PC-3 (cell line): ENCODE results near the gene PTPRS. TPM values are rescaled to one million over a fixed set of nuclear protein-coding genes. Genes with fewer than 3 reads are reported as not detected.
"Not testable (repeated sequence)": the region's sequence is repeated elsewhere in the genome, so short reads cannot be mapped to it uniquely, and the experiment has no call there.

Experiments
- ATAC-seq: fragments of 200-7000 bp; cut with Tn5 transposase; 2 replicates; pipeline ENCODE4 v1.9.1; 2020; ENCODE audit warnings: mild to moderate bottlenecking, moderate library complexity
- BruUV-seq: library from RNA; stranded (reverse); fragments of 400-500 nt; replicated peaks from 2 replicates; lab custom pipeline; 2021; lab: Mats Ljungman, UMichigan
- CTCF ChIA-PET: fragments of 300-600 bp; sonication (Branson Sonifier 250); formaldehyde crosslinking; loops from one replicate; lab custom pipeline; 2022; ENCODE audit warnings: antibody characterized with exemption; lab: Charles Lee
- POLR2A ChIA-PET: fragments of 300-600 bp; sonication (Branson Sonifier 250); formaldehyde crosslinking; loops from one replicate; lab custom pipeline; 2022; ENCODE audit warnings: antibody characterized with exemption; ENCODE audit not compliant: unreplicated experiment; lab: Charles Lee
- DNase-seq: peaks from one replicate; pipeline ENCODE4 v3.0.0-alpha.2; 2015
- H2AFZ ChIP-seq: fragments of 300-600 bp; sonication (generic); 2 replicates; pipeline ENCODE4 v1.6.0; 2016; ENCODE audit warnings: antibody characterized with exemption, low read length
- H3F3A ChIP-seq: fragments of 300-600 bp; sonication (generic); one replicate; pipeline ENCODE4 v1.6.0; 2017; ENCODE audit warnings: antibody characterized with exemption, low read length, control low read depth, mild to moderate bottlenecking; ENCODE audit not compliant: unreplicated experiment
- H3K27ac ChIP-seq: fragments of 300-600 bp; sonication (generic); 2 replicates; pipeline ENCODE4 v1.5.1; 2016; ENCODE audit warnings: mild to moderate bottlenecking, low read length
- H3K27me3 ChIP-seq: fragments of 300-600 bp; sonication (generic); 2 replicates; pipeline ENCODE4 v1.6.1; 2016; ENCODE audit warnings: low read length, mixed read lengths
- H3K36me3 ChIP-seq: fragments of 300-600 bp; sonication (generic); 2 replicates; pipeline ENCODE4 v1.6.1; 2016; ENCODE audit warnings: low read depth, mixed run types, low read length, mixed read lengths
- H3K4me1 ChIP-seq: fragments of 300-600 bp; sonication (generic); 2 replicates; pipeline ENCODE4 v1.5.1; 2016; ENCODE audit warnings: low read length; ENCODE audit not compliant: insufficient read depth
- H3K4me2 ChIP-seq: fragments of 300-600 bp; sonication (generic); 2 replicates; pipeline ENCODE4 v1.6.0; 2016; ENCODE audit warnings: low read length
- H3K4me3 ChIP-seq: fragments of 300-600 bp; sonication (generic); 2 replicates; pipeline ENCODE4 v1.5.1; 2016; ENCODE audit warnings: mild to moderate bottlenecking, low read length, mixed read lengths
- H3K79me2 ChIP-seq: fragments of 300-600 bp; sonication (generic); 2 replicates; pipeline ENCODE4 v1.6.1; 2017; ENCODE audit warnings: low read length, mixed read lengths
- H3K9ac ChIP-seq: fragments of 300-600 bp; sonication (generic); 2 replicates; pipeline ENCODE4 v1.6.0; 2016; ENCODE audit warnings: mild to moderate bottlenecking, low read length
- H3K9me2 ChIP-seq: fragments of 300-600 bp; sonication (generic); replicated peaks from 2 replicates; pipeline ENCODE4 v1.6.1; 2016; ENCODE audit warnings: mixed run types, low read length, mixed read lengths
- H3K9me3 ChIP-seq: fragments of 300-600 bp; sonication (generic); 2 replicates; pipeline ENCODE4 v1.6.1; 2016; ENCODE audit warnings: low read length, mixed read lengths
- H4K20me1 ChIP-seq: fragments of 300-600 bp; sonication (generic); 2 replicates; pipeline ENCODE4 v1.6.1; 2016; ENCODE audit warnings: low read length, mixed read lengths
- CTCF ChIP-seq: fragments of 300-600 bp; sonication (generic); conservative IDR thresholded peaks from 2 replicates; pipeline ENCODE4 v1.5.1; 2017; ENCODE audit warnings: antibody characterized with exemption, low read depth, mild to moderate bottlenecking, low read length
- EZH2 ChIP-seq: fragments of 300-600 bp; sonication (generic); IDR thresholded peaks from one replicate; pipeline ENCODE4 v1.6.1; 2017; ENCODE audit warnings: antibody characterized with exemption, mild to moderate bottlenecking, low read length; ENCODE audit not compliant: unreplicated experiment
- EZH2phosphoT487 ChIP-seq: fragments of 300-600 bp; sonication (generic); IDR thresholded peaks from 2 replicates; pipeline ENCODE4 v1.6.1; 2018; ENCODE audit warnings: mild to moderate bottlenecking, antibody characterized with exemption, low read length, borderline replicate concordance
- intact Hi-C: fragments of 100-400 bp; cut with micrococcal nuclease; formaldehyde crosslinking; loops from 2 replicates; pipeline ENCODE4 v1.9.0; 2023
- total RNA-seq: library from RNA; depleted of rRNA; stranded (reverse); fragments of >200 nt; gene quantifications from 2 replicates; pipeline ENCODE4 v1.2.3, GENCODE V29; 2014

PTPRS gene
- total RNA-seq, 1 experiment from 2014 or later = 106 TPM

GRCh38 chr19:5386841-5387240, 46.2 kb upstream of the PTPRS start:
- Histone ChIP-seq H3K9me2 (no peaks in the 10 kb centered on the region), H3F3A (no peaks in the 10 kb centered on the region), H3K36me3 (no peaks in the 10 kb centered on the region), H3K4me3 (no peak overlapping the region), H3K4me1 (no peaks in the 10 kb centered on the region), H2AFZ (no peak overlapping the region), H3K9me3 (peaks cover 5% of the 10 kb centered on the region; the same call in 1 of the 2 replicates), H3K79me2 (no peaks in the 10 kb centered on the region), H3K4me2 (no peak overlapping the region), H3K27ac (no peak overlapping the region), H4K20me1 (no peaks in the 10 kb centered on the region), H3K27me3 (peaks cover 9% of the 10 kb centered on the region; the same call in 1 of the 2 replicates), H3K9ac (no peak overlapping the region)
- TF ChIP-seq EZH2 = no peak
- no peak for TF ChIP-seq EZH2phosphoT487
- no peak for TF ChIP-seq CTCF
- POLR2A ChIA-PET = no interaction called here
- intact Hi-C loops = no loop called here
- no peak for ATAC-seq
- no TSS peak for BruUV-seq
- no peak for DNase-seq
- CTCF ChIA-PET = interaction anchor here (0.9 kb wide), 1 partner anchor 175 kb away, joined by 3 read pairs; no protein-coding TSS in a partner anchor

GRCh38 chr19:5381197-5381596, 40.6 kb upstream of the PTPRS start:
- BruUV-seq, H3F3A ChIP-seq, H4K20me1 ChIP-seq, H3K9me3 ChIP-seq, H3K9ac ChIP-seq, intact Hi-C loops, H3K27me3 ChIP-seq, H3K36me3 ChIP-seq, H3K27ac ChIP-seq, H2AFZ ChIP-seq, DNase-seq, CTCF ChIA-PET, ATAC-seq, H3K4me2 ChIP-seq, H3K4me1 ChIP-seq, H3K79me2 ChIP-seq, H3K4me3 ChIP-seq, H3K9me2 ChIP-seq: not testable (repeated sequence)
- POLR2A ChIA-PET = interaction anchor here (0.5 kb wide), 1 partner anchor 9 kb away, joined by 10 read pairs; no protein-coding TSS in a partner anchor

- ChIA-PET POLR2A (interaction anchor here (0.5 kb wide), 1 partner anchor 10 kb away, joined by 10 read pairs; no protein-coding TSS in a partner anchor), CTCF (no interaction called here)
- Histone ChIP-seq H3K79me2 (no peaks in the 10 kb centered on the region), H3K9me3 (peaks cover 5% of the 10 kb centered on the region; the same call in 1 of the 2 replicates), H3K9ac (no peak overlapping the region), H4K20me1 (no peaks in the 10 kb centered on the region), H3K27me3 (no peaks in the 10 kb centered on the region), H2AFZ (no peak overlapping the region), H3K9me2 (no peaks in the 10 kb centered on the region), H3K36me3 (no peaks in the 10 kb centered on the region), H3K4me3 (no peak overlapping the region), H3F3A (no peaks in the 10 kb centered on the region), H3K27ac (no peak overlapping the region), H3K4me2 (no peak overlapping the region), H3K4me1 (no peaks in the 10 kb centered on the region)
- BruUV-seq = no TSS peak
- intact Hi-C loops = no loop called here
- no peak for ATAC-seq
- no peak for TF ChIP-seq CTCF
- TF ChIP-seq EZH2 = no peak
- no peak for TF ChIP-seq EZH2phosphoT487
- DNase-seq = no peak
These were observed 39.8 kb upstream of the PTPRS start for GRCh38 chr19:5380215-5380919.
